CD4-positive, alpha-beta T cell (primary cell): ENCODE measurements around the gene SMOC2. TPM values are rescaled to one million over a fixed set of nuclear protein-coding genes. Genes with fewer than 3 reads are reported as not detected.

Source experiments
- ATAC-seq: fragments of 200-7000 bp; cut with Tn5 transposase; one replicate; pipeline ENCODE4 v1.10.0; 2022; ENCODE audit warnings: mild to moderate bottlenecking; ENCODE audit not compliant: poor library complexity
- CTCF ChIA-PET: fragments of 350-600 bp; sonication (Branson Sonifier 250); formaldehyde crosslinking; loops from one replicate; lab custom pipeline; 2021; ENCODE audit warnings: antibody characterized with exemption, inconsistent platforms; lab: Charles Lee
- POLR2A ChIA-PET: fragments of 350-600 bp; sonication (Branson Sonifier 250); formaldehyde crosslinking; loops from one replicate; lab custom pipeline; 2021; ENCODE audit warnings: antibody characterized with exemption, inconsistent platforms; lab: Charles Lee
- DNase-seq, 14 experiments: peaks; one replicate each; pipeline ENCODE4 v3.0.0-alpha.2; 2013 to 2020; ENCODE audit warnings: mixed read lengths in 2 of 14
- H3K27ac ChIP-seq, 2 donors: one replicate each; pipeline versions ENCODE4 v1.5.1 to v1.7.0; 2013; ENCODE audit warnings: low read length in 2 of 2, low read depth in 1 of 2, mild to moderate bottlenecking in 1 of 2
- H3K27me3 ChIP-seq, 2 experiments: 1 replicate in 1 of 2; 2 replicates in 1 of 2; pipeline versions ENCODE4 v1.6.1 to v1.7.0; 2013; ENCODE audit warnings: low read length in 2 of 2, control low read depth in 1 of 2, mild to moderate bottlenecking in 1 of 2, moderate library complexity in 1 of 2; ENCODE audit not compliant: insufficient read depth in 2 of 2, control insufficient read depth in 1 of 2
- H3K36me3 ChIP-seq: one replicate; pipeline ENCODE4 v1.6.1; 2013; ENCODE audit warnings: low read length, control low read depth; ENCODE audit not compliant: insufficient read depth
- H3K4me1 ChIP-seq: one replicate; pipeline ENCODE4 v1.6.1; 2013; ENCODE audit warnings: low read length, control low read depth; ENCODE audit not compliant: insufficient read depth
- H3K4me3 ChIP-seq: one replicate; pipeline ENCODE4 v1.5.1; 2013; ENCODE audit warnings: mild to moderate bottlenecking, low read length, moderate library complexity
- H3K9me3 ChIP-seq, 2 experiments: 1 replicate in 1 of 2; 2 replicates in 1 of 2; pipeline versions ENCODE4 v1.6.1 to v1.7.0; 2013; ENCODE audit warnings: low read length in 2 of 2, mild to moderate bottlenecking in 2 of 2, control low read depth in 1 of 2, moderate library complexity in 1 of 2; ENCODE audit not compliant: control insufficient read depth in 1 of 2, insufficient read depth in 1 of 2
- H3K27ac Mint-ChIP-seq: one replicate; pipeline ENCODE4 v1.8.0; 2020; ENCODE audit warnings: mixed read lengths
- H3K27me3 Mint-ChIP-seq: one replicate; pipeline ENCODE4 v1.8.0; 2021; ENCODE audit warnings: mixed read lengths
- H3K36me3 Mint-ChIP-seq: one replicate; pipeline ENCODE4 v1.8.0; 2021; ENCODE audit warnings: low read depth, mixed read lengths
- H3K4me1 Mint-ChIP-seq: one replicate; pipeline ENCODE4 v1.8.0; 2021; ENCODE audit warnings: low read depth, mixed read lengths
- H3K4me3 Mint-ChIP-seq: one replicate; pipeline ENCODE4 v1.8.0; 2020; ENCODE audit warnings: mild to moderate bottlenecking, mixed read lengths
- H3K9me3 Mint-ChIP-seq: one replicate; pipeline ENCODE4 v1.8.0; 2020; ENCODE audit warnings: mixed read lengths
- CTCF ChIP-seq: fragments of 200-600 bp; IDR thresholded peaks from one replicate; pipeline ENCODE4 v1.8.0; 2022; ENCODE audit warnings: antibody characterized with exemption, mild to moderate bottlenecking
- intact Hi-C, 2 experiments: fragments of 100-400 bp; cut with DNase I in 1 of 2; cut with micrococcal nuclease in 1 of 2; formaldehyde crosslinking; loops; one replicate each; pipeline versions ENCODE4 v1.15.1 to v1.9.0; 2023 to 2025; cut with DNase I, micrococcal nuclease
- total RNA-seq, 174 experiments: library from RNA in 2 of 174; stranded (reverse) in 2 of 174; gene quantifications; one replicate each; pipeline ENCODE4 v1.2.3 and lab custom pipeline; 2021 to 2026

SMOC2 gene
- total RNA-seq, 2 experiments from 2014 or later: not detected

- no peaks in the 10 kb centered on the region for H3K4me1 Mint-ChIP-seq
- no peak overlapping the region for H3K4me3 ChIP-seq
- no peak for ATAC-seq
- no peak for TF ChIP-seq CTCF
- POLR2A ChIA-PET: no interaction called here
- no peak overlapping the region for H3K4me3 Mint-ChIP-seq
- H3K27ac Mint-ChIP-seq: no peak overlapping the region
- CTCF ChIA-PET: no interaction called here
- intact Hi-C loops: no loop called here
- no peaks in the 10 kb centered on the region for H3K36me3 ChIP-seq
- no peaks in the 10 kb centered on the region for H3K27me3 Mint-ChIP-seq
- DNase-seq: no peak
- no peaks in the 10 kb centered on the region for H3K27me3 ChIP-seq
- no peaks in the 10 kb centered on the region for H3K9me3 Mint-ChIP-seq
- no peak overlapping the region for H3K27ac ChIP-seq
- no peaks in the 10 kb centered on the region for H3K9me3 ChIP-seq
- no peaks in the 10 kb centered on the region for H3K36me3 Mint-ChIP-seq
- no peaks in the 10 kb centered on the region for H3K4me1 ChIP-seq
Observed at GRCh38 chr6:168493976-168494375, 53.0 kb downstream of the SMOC2 start.

GRCh38 chr6:168494726-168495125 is 53.7 kb downstream of the SMOC2 start:
- intact Hi-C loops: no loop called here
- DNase-seq (no peak), ATAC-seq (no peak)
- no peaks in the 10 kb centered on the region for H3K27me3 Mint-ChIP-seq
- no peaks in the 10 kb centered on the region for H3K4me1 ChIP-seq
- no peaks in the 10 kb centered on the region for H3K9me3 Mint-ChIP-seq
- H3K27ac Mint-ChIP-seq: no peak overlapping the region
- H3K4me3 ChIP-seq: no peak overlapping the region
- no peaks in the 10 kb centered on the region for H3K4me1 Mint-ChIP-seq
- H3K27ac ChIP-seq: no peak overlapping the region
- H3K36me3 ChIP-seq: no peaks in the 10 kb centered on the region
- CTCF ChIA-PET: no interaction called here
- POLR2A ChIA-PET: no interaction called here
- H3K4me3 Mint-ChIP-seq: no peak overlapping the region
- no peaks in the 10 kb centered on the region for H3K9me3 ChIP-seq
- no peak for TF ChIP-seq CTCF
- no peaks in the 10 kb centered on the region for H3K27me3 ChIP-seq
- no peaks in the 10 kb centered on the region for H3K36me3 Mint-ChIP-seq

- ATAC-seq (no peak), DNase-seq (no peak)
- no peaks in the 10 kb centered on the region for H3K9me3 ChIP-seq
- H3K4me1 Mint-ChIP-seq: no peaks in the 10 kb centered on the region
- TF ChIP-seq CTCF: no peak
- no peaks in the 10 kb centered on the region for H3K4me1 ChIP-seq
- CTCF ChIA-PET: no interaction called here
- no peaks in the 10 kb centered on the region for H3K36me3 ChIP-seq
- H3K27me3 ChIP-seq: no peaks in the 10 kb centered on the region
- POLR2A ChIA-PET: no interaction called here
- no peaks in the 10 kb centered on the region for H3K36me3 Mint-ChIP-seq
- no peaks in the 10 kb centered on the region for H3K9me3 Mint-ChIP-seq
- H3K4me3 Mint-ChIP-seq: no peak overlapping the region
- H3K27ac ChIP-seq: no peak overlapping the region
- H3K27ac Mint-ChIP-seq: no peak overlapping the region
- intact Hi-C loops: no loop called here
- H3K27me3 Mint-ChIP-seq: no peaks in the 10 kb centered on the region
- no peak overlapping the region for H3K4me3 ChIP-seq
Observed at GRCh38 chr6:168495133-168495532, 54.1 kb downstream of the SMOC2 start.
